Stromal cell of bone marrow (primary cell): ENCODE data around the gene MPI.

Experiments used
- DNase-seq: peaks from one replicate; pipeline ENCODE4 v3.0.0-alpha.2; 2012; ENCODE audit warnings: low read depth

The MPI gene

DNA sequence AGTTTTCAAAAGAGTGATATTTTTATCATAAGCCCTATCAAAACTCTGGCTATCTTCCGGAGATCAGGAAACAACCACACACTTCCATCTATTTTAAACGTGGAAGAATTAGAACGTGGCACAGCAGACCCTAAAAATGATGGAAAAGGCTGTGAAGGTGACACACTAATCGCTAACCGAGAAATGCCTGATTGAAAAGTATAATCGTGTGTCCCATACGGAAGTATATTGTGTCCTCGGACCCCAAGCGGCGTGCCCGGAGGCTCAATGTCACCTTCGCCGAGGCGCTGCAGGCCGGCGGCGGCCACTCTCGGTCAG, 47.4 kb downstream of the MPI start:
- DNase-seq: no peak

DNA sequence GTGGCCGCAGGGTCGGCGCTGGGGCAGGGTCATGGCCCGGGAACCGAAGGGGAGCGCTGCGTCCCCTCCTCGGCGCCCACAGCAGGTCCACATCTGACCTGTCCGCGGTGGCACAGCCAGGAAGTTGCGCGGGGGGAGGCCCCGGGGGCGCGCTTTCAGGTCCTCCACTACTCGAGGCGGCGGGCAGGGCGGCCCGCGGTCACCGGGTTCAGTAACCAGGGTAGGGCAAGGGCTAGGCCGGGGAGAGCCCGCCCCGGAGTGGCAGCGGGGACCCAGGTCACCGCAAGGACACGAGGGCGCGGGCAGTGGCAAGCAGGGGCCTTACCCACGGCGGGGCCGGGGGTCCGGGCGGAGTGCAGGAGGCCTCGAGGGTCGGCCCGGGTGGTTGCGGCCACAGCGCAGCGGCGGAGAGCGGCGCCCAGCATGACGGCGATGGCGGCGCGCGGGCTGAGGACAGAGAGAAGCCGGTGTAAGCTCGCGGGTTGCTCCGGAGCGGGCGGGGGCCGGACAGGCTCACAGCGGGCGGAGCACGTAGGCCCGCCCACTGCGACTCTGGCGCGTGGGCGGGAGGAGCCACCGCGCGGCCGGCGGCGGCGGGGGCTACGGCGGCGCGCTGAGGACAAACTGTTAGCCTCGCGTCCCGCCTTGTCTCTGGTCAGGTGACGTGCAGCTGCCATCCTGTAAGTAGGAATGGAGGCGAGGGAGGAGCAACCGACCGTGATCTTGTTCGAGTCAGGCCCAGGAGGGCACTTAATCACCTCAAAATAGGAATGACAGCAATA, 47.9 kb downstream of the MPI start, which contains the start of gene COX5A:
TSS of gene COX5A (minus strand) at position 484 of the 782 bp plus-strand sequence. CDS start at position 425, 59 bp downstream.
- DNase-seq: peak; percentile 96

DNA sequence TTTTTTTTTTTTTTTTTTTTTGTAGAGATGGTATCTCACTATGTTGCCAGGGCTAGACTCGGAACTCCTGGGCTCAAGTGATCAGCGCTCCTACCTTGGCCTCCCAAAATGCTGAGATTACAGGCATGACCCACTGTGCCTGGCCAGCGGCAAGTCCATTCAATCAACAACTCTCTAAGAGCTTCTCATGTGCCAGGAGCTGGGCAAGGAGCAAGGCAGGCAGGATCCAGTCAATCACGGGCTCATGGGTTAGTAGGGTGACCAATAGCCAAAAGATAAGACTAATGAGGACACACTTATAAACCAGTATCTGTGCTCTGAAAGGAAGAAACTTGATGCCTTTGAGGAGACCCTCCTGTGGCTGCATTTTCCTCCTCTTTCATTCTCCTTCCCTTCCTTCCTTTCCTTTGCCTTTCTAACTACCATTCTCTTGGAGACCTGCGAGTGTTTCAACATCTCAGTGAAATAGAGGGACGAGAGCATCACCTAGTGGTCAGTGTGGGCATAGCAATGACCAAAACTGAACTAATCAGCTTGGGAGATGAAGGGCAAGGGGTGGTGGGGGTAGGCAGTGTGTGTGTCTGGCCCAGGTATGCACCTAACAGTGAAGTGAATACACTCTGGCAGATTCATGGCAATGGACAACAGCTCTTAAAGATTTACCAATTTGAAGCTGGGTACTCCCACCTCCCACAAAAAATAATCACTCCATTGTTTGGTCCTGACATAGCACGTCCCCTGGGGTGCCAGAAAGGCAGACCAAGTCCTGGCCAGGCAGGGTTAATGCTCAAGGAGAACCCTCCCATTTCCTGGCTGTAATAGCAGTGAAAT, 60.5 kb downstream of the MPI start:
- DNase-seq: peak; percentile 46

DNA sequence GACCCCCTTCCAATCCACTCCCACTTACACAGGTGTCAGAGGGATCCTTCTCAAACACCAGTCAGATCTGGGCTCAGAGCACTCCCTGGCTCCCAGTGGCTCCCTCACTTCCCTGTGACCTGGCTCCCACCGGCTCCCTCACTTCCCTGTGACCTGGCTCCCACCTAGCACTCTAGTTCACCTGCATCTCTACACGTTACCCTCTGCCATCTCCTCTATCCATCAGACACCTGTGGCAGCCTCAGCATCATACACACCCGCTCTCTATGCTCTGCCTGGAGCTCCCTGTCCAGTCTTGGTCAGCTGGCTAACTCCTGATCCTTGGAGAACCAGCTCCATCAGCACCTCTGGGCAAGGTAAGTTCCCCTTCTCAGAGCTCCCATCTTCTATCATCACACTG, 61.2 kb downstream of the MPI start:
- no peak for DNase-seq
